A549 treated with AZD2906 at 1 μM for 4 hours (cell line): ENCODE measurements around the gene PCDHGA4. TPM values are rescaled to one million over a fixed set of nuclear protein-coding genes. Genes with fewer than 3 reads are reported as not detected.

Experiments
- total RNA-seq: library from RNA; stranded (reverse); fragments of 200-300 nt; extraction: Qiagen RNA extraction; gene quantifications from 5 replicates; pipeline ENCODE4 v1.2.3, GENCODE V29; 2022

The PCDHGA4 gene
- 0.06 to 0.13 TPM (median 0.11 TPM) in 5 replicates for total RNA-seq

DNA sequence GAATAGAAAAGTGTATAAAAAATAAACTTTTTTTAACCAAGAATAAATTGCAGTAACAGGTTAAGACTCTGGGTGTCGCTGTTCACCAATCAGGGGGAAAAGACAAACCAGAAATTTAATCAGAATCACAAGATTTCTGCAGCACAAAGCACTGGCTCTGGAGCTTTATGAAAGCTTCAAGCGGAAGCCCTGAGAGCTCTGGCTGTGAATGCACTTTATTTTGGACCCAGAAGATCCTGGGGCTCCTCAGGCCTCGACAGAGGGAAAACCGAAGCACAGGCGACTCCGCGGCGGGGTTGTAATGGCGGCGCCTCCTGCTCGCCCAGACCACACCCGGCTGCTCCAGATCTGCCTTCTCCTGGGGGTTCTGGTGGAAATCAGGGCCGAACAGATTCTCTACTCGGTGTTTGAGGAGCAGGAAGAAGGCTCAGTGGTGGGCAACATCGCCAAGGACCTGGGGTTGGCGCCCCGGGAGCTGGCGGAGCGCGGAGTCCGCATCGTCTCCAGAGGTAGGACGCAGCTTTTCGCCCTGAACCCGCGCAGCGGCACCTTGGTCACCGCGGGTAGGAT is at the start of gene PCDHGA4:
TSS of gene PCDHGA4 (plus strand) at position 122 of the 570 bp plus-strand sequence. CDS start at position 209, 87 bp downstream.

DNA sequence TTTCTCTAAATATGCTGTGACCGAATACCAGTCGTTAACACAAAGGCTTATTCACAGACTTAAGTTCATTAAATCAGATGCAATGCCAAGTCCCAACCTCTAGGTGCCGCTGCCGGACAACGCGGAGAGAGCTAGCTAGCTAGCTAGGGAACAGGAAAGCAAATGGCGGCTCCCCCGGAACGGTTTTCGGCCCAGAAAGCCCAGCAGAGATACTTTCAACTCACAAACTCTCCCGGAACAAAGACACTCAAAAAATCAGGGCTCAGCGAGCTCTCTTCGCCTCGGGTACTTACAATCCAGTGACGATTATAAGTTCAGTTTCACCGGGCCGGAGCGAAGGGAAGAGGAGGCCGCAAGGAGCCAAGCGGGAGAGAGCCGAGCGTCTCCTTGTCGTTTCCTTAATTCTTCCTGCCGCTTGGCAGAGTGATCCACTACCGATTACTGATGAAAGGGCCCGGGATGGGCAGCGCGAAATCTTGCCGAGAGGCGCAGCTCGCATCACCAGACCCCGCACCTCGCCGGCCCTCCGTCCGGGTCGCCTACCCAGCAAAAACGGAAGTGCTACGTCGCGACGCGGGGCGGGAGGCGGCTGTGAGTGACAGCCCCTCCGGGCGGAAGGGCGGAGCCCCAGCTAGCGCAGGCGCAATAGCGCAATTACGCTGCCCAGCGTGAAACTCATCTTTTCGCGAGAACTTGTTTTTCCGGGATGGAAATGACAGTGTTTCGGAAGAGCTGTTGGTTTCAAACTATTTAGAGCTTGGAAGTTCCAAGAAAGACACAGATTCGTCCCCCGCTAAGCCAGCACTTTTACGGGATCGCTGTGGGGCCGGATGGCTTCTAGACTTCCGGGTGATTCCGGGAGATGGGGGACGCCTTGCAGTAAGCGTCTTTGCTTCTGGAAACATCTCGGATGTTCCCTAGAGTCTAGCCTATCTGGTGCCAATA is 34.3 kb upstream of the PCDHGA4 start, which contains the start of gene TAF7:
TSS of gene TAF7 (minus strand) at position 560 of the 945 bp plus-strand sequence. CDS start 740 bp downstream, outside the sequence.

GRCh38 chr5:141330299-141331080 is 24.3 kb upstream of the PCDHGA4 start, which contains the start of gene PCDHGA1:
TSS of gene PCDHGA1 (plus strand) at chr5:141330514.

DNA sequence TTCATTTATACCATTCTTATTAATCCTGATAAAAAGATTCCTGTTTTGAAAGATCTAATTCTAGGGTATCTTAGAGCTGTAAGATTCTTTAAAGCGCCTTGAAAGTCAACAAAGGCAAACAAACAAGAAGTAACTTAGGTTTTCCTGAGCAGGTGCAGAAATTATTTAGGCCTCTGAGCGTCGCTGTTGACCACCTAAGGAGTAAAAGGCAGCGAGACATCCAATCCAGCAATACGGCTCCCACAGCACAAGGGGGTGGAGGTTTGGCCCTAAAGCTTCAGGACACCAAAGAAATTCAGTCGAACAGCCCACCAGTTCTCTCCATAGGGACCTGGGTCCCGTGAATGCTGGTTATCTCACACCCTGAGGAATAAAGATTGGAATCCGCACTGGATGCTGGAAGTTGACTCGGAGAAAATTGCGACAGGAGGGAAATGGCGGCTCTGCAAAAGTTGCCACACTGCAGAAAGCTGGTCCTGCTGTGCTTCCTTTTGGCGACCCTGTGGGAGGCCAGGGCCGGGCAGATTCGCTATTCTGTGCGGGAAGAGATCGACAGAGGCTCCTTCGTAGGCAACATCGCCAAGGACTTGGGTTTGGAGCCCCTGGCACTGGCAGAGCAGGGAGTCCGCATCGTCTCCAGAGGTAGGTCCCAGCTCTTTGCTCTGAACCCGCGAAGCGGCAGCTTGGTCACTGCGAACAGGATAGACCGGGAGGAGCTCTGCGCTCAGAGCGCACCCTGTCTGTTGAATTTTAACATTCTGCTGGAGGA is 16.1 kb upstream of the PCDHGA4 start, which contains the start of gene PCDHGA2:
TSS of gene PCDHGA2 (plus strand) at position 223 of the 769 bp plus-strand sequence.

DNA sequence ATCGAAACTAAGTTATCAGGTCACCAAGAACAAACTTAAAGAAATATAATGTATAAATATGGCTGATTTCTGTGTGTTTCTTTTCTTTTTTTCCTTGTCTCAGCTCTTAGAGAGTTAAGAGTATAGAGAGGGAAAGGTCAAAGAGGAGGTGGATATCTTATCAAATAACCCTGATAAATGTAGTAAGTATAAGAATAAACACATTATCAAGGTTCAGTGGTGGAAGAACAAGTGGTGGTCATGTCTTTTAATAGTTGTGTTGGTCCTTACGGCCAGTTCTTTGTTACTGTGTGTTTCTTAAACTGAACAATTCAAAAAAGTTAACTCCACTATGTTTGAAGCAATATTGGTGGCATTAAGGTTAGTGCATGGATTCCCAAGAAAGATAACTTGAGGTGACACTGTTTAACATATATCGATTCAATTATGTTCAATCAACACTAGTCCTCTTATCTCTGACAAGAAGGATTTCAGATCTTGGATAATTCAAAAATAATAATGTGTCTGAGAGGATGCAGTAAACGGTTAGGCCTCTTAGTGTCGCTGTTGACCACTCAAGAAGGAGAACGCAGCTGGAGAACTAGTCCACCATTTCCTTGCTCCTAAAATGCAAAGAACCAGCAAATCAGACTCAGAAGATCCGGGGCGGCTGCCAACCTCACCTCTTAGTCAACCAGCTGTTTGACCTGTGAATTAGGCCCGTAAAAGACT is 11.4 kb upstream of the PCDHGA4 start, which contains the start of gene PCDHGA3:
TSS of gene PCDHGA3 (plus strand) at position 588 of the 711 bp plus-strand sequence. CDS start 205 bp downstream, outside the sequence.

GRCh38 chr5:141349917-141350619 is 4.8 kb upstream of the PCDHGA4 start, which contains the start of gene PCDHGB1:
TSS of gene PCDHGB1 (plus strand) at chr5:141350099. CDS start at chr5:141350261, 162 bp downstream.

DNA sequence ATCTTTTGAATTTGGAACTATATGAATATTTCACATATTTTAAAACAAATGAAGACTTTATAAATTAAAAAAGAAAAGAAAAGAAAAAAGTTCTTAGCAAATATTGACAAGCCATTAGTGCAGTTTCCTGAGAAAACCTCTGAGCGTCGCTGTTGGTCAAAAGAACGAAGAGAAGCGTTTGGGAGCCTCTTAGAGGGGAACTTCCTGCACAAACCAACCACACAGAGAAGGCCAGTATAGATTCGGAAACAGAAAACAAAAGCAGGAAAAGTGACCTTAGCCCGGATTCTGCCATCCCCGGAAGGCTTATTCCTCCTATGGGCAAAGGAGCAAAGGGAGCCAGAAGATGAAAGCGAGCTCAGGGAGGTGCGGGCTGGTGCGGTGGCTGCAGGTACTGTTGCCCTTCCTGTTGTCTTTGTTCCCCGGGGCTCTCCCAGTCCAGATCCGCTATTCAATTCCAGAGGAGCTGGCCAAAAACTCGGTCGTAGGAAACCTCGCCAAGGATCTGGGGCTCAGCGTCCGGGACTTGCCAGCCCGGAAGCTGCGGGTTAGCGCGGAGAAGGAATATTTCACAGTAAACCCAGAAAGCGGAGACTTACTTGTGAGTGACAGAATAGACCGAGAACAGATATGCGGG is 5.1 kb downstream of the PCDHGA4 start, which contains the start of gene PCDHGB2:
TSS of gene PCDHGB2 (plus strand) at position 205 of the 637 bp plus-strand sequence. CDS start at position 347, 142 bp downstream.

GRCh38 chr5:141363952-141364660 is 9.3 kb downstream of the PCDHGA4 start, which contains the start of gene PCDHGA5:
TSS of gene PCDHGA5 (plus strand) at chr5:141364162. CDS start at chr5:141364331, 169 bp downstream.

DNA sequence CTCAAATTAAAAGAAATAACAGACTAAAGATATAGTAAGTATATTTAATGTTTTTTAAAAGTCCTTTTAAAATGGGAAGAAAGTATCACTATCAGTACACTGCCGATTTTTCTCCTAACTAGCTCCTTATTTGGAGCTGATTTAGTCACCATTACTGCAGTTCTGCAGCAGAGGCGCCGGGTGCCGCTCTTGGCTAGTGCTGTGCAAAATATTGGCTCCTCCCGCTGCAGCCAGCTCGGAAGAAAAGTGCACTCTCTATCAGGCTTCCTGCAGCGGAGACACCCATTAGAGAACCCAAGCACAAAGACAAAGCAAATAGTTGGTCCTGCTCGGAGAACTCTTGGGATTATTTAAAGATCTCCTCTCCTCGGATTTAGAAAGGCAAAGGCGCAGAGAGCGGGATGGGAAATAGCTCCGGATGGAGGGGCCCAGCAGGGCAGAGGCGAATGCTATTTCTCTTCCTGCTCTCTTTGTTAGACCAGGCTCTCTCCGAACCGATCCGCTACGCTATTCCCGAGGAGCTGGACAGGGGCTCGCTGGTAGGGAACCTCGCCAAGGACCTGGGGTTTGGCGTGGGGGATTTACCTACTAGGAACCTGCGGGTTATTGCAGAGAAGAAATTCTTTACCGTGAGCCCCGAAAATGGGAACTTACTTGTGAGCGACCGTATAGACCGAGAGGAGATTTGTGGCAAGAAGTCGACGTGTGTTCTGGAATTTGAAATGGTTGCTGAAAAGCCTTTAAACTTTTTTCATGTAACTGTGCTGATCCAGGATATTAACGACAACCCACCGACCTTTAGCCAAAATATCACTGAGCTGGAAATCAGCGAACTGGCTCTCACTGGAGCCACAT is 15.4 kb downstream of the PCDHGA4 start, which contains the start of gene PCDHGB3:
TSS of gene PCDHGB3 (plus strand) at position 249 of the 855 bp plus-strand sequence. CDS start at position 402, 153 bp downstream.

GRCh38 chr5:141373673-141374317 is 19.0 kb downstream of the PCDHGA4 start, which contains the start of gene PCDHGA6:
TSS of gene PCDHGA6 (plus strand) at chr5:141373891. CDS start at chr5:141374084, 193 bp downstream.

GRCh38 chr5:141382469-141383294 is 27.9 kb downstream of the PCDHGA4 start, which contains the start of gene PCDHGA7:
TSS of gene PCDHGA7 (plus strand) at chr5:141382742. CDS start at chr5:141382900, 158 bp downstream.

GRCh38 chr5:141387557-141388311 is 32.9 kb downstream of the PCDHGA4 start, which contains the start of gene PCDHGB4:
TSS of gene PCDHGB4 (plus strand) at chr5:141387698. CDS start at chr5:141387885, 187 bp downstream.

GRCh38 chr5:141392429-141393198 is 37.8 kb downstream of the PCDHGA4 start, which contains the start of gene PCDHGA8:
TSS of gene PCDHGA8 (plus strand) at chr5:141392633. CDS start at chr5:141392814, 181 bp downstream.

